NT2/D1 (cell line): ENCODE results near the gene KLHL6.

ENCODE experiments used
- DNase-seq: peaks from one replicate; pipeline ENCODE4 v3.0.0-alpha.2; 2011; ENCODE audit warnings: low read depth, low spot score
- H3K27me3 ChIP-seq: 2 replicates; pipeline ENCODE4 v1.6.0; 2011; ENCODE audit warnings: mild to moderate bottlenecking; ENCODE audit not compliant: insufficient read length, insufficient read depth
- H3K36me3 ChIP-seq: 2 replicates; pipeline ENCODE4 v1.6.1; 2011; ENCODE audit warnings: mild to moderate bottlenecking, low read length, mixed read lengths; ENCODE audit not compliant: insufficient read depth, insufficient read length
- H3K4me1 ChIP-seq: 2 replicates; pipeline ENCODE4 v1.5.1; 2011; ENCODE audit not compliant: insufficient read depth, insufficient read length
- H3K4me3 ChIP-seq: 2 replicates; pipeline ENCODE4 v1.5.1; 2011; ENCODE audit warnings: low read depth; ENCODE audit not compliant: insufficient read length
- H3K9ac ChIP-seq: 2 replicates; pipeline ENCODE4 v1.6.0; 2011; ENCODE audit warnings: low read depth; ENCODE audit not compliant: insufficient read length
- H3K9me3 ChIP-seq: 2 replicates; pipeline ENCODE4 v1.5.1; 2011; ENCODE audit warnings: mild to moderate bottlenecking, low read length; ENCODE audit not compliant: insufficient read depth
- SUZ12 ChIP-seq: IDR thresholded peaks from 2 replicates; pipeline ENCODE4 v1.6.1; 2011; ENCODE audit not compliant: insufficient read length, insufficient read depth; ENCODE audit errors: extremely low read depth
- YY1 ChIP-seq: IDR thresholded peaks from 2 replicates; pipeline ENCODE4 v1.6.1; 2011; ENCODE audit not compliant: insufficient read length, insufficient read depth
- ZNF274 ChIP-seq: IDR thresholded peaks from 2 replicates; pipeline ENCODE4 v1.6.1; 2011; ENCODE audit warnings: mild to moderate bottlenecking, low read depth, low read length

The KLHL6 gene

GRCh38 chr3:183491923-183492848 is 63.3 kb downstream of the KLHL6 start:
- no peak overlapping the region for H3K4me3 ChIP-seq
- peaks cover 4% of the 10 kb centered on the region for H3K4me1 ChIP-seq
- H3K9ac ChIP-seq, result no peak overlapping the region
- no peaks in the 10 kb centered on the region for H3K27me3 ChIP-seq
- no peaks in the 10 kb centered on the region for H3K36me3 ChIP-seq
- no peaks in the 10 kb centered on the region; the same call in 1 of the 2 replicates for H3K9me3 ChIP-seq
- DNase-seq, result no peak
- TF ChIP-seq ZNF274, result no peak
- no peak for TF ChIP-seq SUZ12
- no peak for TF ChIP-seq YY1

GRCh38 chr3:183491109-183491922 is 64.2 kb downstream of the KLHL6 start:
- no peaks in the 10 kb centered on the region for H3K36me3 ChIP-seq
- no peak overlapping the region for H3K4me3 ChIP-seq
- H3K27me3 ChIP-seq, result no peaks in the 10 kb centered on the region
- TF ChIP-seq YY1 (no peak), ZNF274 (no peak), SUZ12 (no peak)
- no peaks in the 10 kb centered on the region; the same call in 1 of the 2 replicates for H3K9me3 ChIP-seq
- H3K9ac ChIP-seq, result no peak overlapping the region
- DNase-seq, result no peak
- peaks cover 4% of the 10 kb centered on the region for H3K4me1 ChIP-seq

GRCh38 chr3:183490653-183491052 is 64.9 kb downstream of the KLHL6 start:
- no peaks in the 10 kb centered on the region for H3K36me3 ChIP-seq
- peak; percentile 92 for DNase-seq
- no peaks in the 10 kb centered on the region for H3K27me3 ChIP-seq
- H3K4me1 ChIP-seq, result peaks cover 4% of the 10 kb centered on the region
- no peak overlapping the region for H3K9ac ChIP-seq
- TF ChIP-seq SUZ12 (no peak), YY1 (no peak), ZNF274 (no peak)
- H3K9me3 ChIP-seq, result no peaks in the 10 kb centered on the region; the same call in 1 of the 2 replicates
- no peak overlapping the region for H3K4me3 ChIP-seq

DNA sequence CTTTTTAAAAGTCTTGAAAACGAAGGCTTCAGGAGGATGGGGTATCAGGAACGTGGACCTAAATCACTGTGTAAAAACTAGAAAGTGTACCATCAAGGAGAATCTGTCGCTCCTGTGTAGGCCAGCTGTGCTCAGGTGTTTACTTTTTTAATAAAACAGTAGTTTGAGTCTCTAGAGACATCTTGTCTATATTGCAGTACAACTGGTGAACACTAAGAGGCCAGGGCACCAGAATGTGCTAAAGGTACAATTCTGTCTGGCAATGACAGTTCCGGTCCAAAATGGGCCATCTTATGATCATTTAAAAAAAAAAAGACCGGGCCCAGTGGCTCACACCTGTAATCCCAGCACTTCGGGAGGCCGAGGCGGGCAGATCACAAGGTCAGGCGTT is 65.3 kb downstream of the KLHL6 start:
- no peaks in the 10 kb centered on the region for H3K36me3 ChIP-seq
- TF ChIP-seq SUZ12 (no peak), ZNF274 (no peak), YY1 (no peak)

GRCh38 chr3:183489455-183490210 is 65.9 kb downstream of the KLHL6 start:
- no peak overlapping the region for H3K4me3 ChIP-seq
- peaks cover 4% of the 10 kb centered on the region for H3K4me1 ChIP-seq
- DNase-seq, result no peak
- H3K9me3 ChIP-seq, result no peaks in the 10 kb centered on the region; the same call in 1 of the 2 replicates
- no peaks in the 10 kb centered on the region for H3K27me3 ChIP-seq
- H3K9ac ChIP-seq, result no peak overlapping the region
- TF ChIP-seq YY1 (no peak), SUZ12 (no peak), ZNF274 (no peak)
- no peaks in the 10 kb centered on the region for H3K36me3 ChIP-seq

More for the DNA sequence above, 65.3 kb downstream of the KLHL6 start:
- DNase-seq, result no peak
- Histone ChIP-seq H3K9ac (no peak overlapping the region), H3K9me3 (no peaks in the 10 kb centered on the region; the same call in 1 of the 2 replicates), H3K4me1 (peaks cover 4% of the 10 kb centered on the region), H3K27me3 (no peaks in the 10 kb centered on the region), H3K4me3 (no peak overlapping the region)

GRCh38 chr3:183488343-183488742 is 67.2 kb downstream of the KLHL6 start:
- Histone ChIP-seq H3K9me3 (no peaks in the 10 kb centered on the region; the same call in 1 of the 2 replicates), H3K9ac (no peak overlapping the region), H3K4me3 (no peak overlapping the region), H3K36me3 (no peaks in the 10 kb centered on the region), H3K4me1 (peaks cover 4% of the 10 kb centered on the region), H3K27me3 (no peaks in the 10 kb centered on the region)
- TF ChIP-seq ZNF274, result no peak
- TF ChIP-seq YY1, result no peak
- TF ChIP-seq SUZ12, result no peak
- no peak for DNase-seq
